GM12878 (cell line): ENCODE results near the gene SCG2. TPM values are rescaled to one million over a fixed set of nuclear protein-coding genes. Genes with fewer than 3 reads are reported as not detected.

ENCODE experiments used
- ATAC-seq: fragments of 200-7000 bp; cut with Tn5 transposase; 3 replicates; pipeline ENCODE4 v1.9.1; 2020; ENCODE audit warnings: mild to moderate bottlenecking, moderate library complexity
- BruUV-seq: library from RNA; stranded (reverse); fragments of 400-500 nt; replicated peaks from 2 replicates; lab custom pipeline; 2021; lab: Mats Ljungman, UMichigan
- CTCF ChIA-PET: fragments of 300-600 bp; sonication (Branson Sonifier 250); formaldehyde crosslinking; extraction: SDS; loops from one replicate; lab custom pipeline; 2021; ENCODE audit warnings: inconsistent platforms; lab: Yijun Ruan, JAX
- POLR2A ChIA-PET: fragments of 350-600 bp; formaldehyde crosslinking; extraction: SDS; loops from one replicate; lab custom pipeline; 2021; ENCODE audit warnings: inconsistent platforms; lab: Charles Lee
- RAD21 ChIA-PET: fragments of 300-600 bp; sonication (Branson Sonifier 250); formaldehyde crosslinking; loops from one replicate; lab custom pipeline; 2023; ENCODE audit warnings: antibody characterized with exemption; ENCODE audit not compliant: unreplicated experiment; lab: Charles Lee
- SMC1A ChIA-PET: fragments of 300-600 bp; sonication (Branson Sonifier 250); formaldehyde crosslinking; loops from one replicate; lab custom pipeline; 2023; ENCODE audit not compliant: unreplicated experiment, uncharacterized antibody; lab: Charles Lee
- DNase-seq: peaks from one replicate; pipeline ENCODE4 v3.0.0-alpha.2; 2011; ENCODE audit warnings: low read depth, low spot score
- FAIRE-seq: peaks from 3 replicates; lab custom pipeline; 2011; peaks lifted over from hg19 to GRCh38; lab: Jason Lieb, UNC
- H2AFZ ChIP-seq: 2 replicates; pipeline ENCODE4 v1.6.0; 2011; ENCODE audit warnings: low read depth, low read length, control low read depth; ENCODE audit not compliant: control insufficient read depth
- H3K27ac ChIP-seq: 2 replicates; pipeline ENCODE4 v1.5.1; 2011; ENCODE audit warnings: control low read depth; ENCODE audit not compliant: control insufficient read depth, insufficient read depth
- H3K27me3 ChIP-seq, 2 experiments: replicated peaks in 1 of 2; 2 replicates each; pipeline versions ENCODE4 v1.6.0 to v1.6.1; 2011; ENCODE audit warnings: low read length in 1 of 2; ENCODE audit not compliant: control insufficient read depth in 2 of 2, insufficient read depth in 2 of 2
- H3K36me3 ChIP-seq, 2 experiments: 2 replicates each; pipeline ENCODE4 v1.5.1; 2011; ENCODE audit warnings: low read length in 1 of 2; ENCODE audit not compliant: control insufficient read depth in 2 of 2, insufficient read depth in 2 of 2
- H3K4me1 ChIP-seq: 2 replicates; pipeline ENCODE4 v1.6.1; 2011; ENCODE audit warnings: mild to moderate bottlenecking, low read length, moderate library complexity, mixed read lengths; ENCODE audit not compliant: control insufficient read depth, insufficient read depth
- H3K4me2 ChIP-seq: 2 replicates; pipeline ENCODE4 v1.6.0; 2011; ENCODE audit warnings: control low read depth; ENCODE audit not compliant: control insufficient read depth, insufficient read depth
- H3K4me3 ChIP-seq: fragments of 200-600 bp; sonication (generic); 2 replicates; pipeline ENCODE4 v1.5.1; 2016
- H3K79me2 ChIP-seq: 2 replicates; pipeline ENCODE4 v1.6.0; 2011; ENCODE audit warnings: low read length; ENCODE audit not compliant: control insufficient read depth, insufficient read depth
- H3K9ac ChIP-seq: 2 replicates; pipeline ENCODE4 v1.8.0; 2011; ENCODE audit warnings: low read length, control low read depth, mixed read lengths; ENCODE audit not compliant: control insufficient read depth, insufficient read depth
- H3K9me3 ChIP-seq: replicated peaks from 3 replicates; pipeline ENCODE4 v1.5.1; 2011; ENCODE audit warnings: mild to moderate bottlenecking, low read length; ENCODE audit not compliant: control insufficient read depth, insufficient read depth
- H4K20me1 ChIP-seq: 2 replicates; pipeline ENCODE4 v1.6.0; 2011; ENCODE audit not compliant: control insufficient read depth, insufficient read depth
- ATF3 ChIP-seq: IDR thresholded peaks from 2 replicates; pipeline ENCODE4 v1.6.1; 2011; ENCODE audit warnings: low read depth, mild to moderate bottlenecking, low read length, moderate library complexity, borderline replicate concordance; ENCODE audit errors: extremely low read depth
- EED ChIP-seq: sonication (generic); IDR thresholded peaks from 2 replicates; pipeline ENCODE4 v1.6.1; 2016; ENCODE audit warnings: antibody characterized with exemption, low read depth
- IKZF1 ChIP-seq: fragments of 450-650 bp; conservative IDR thresholded peaks from 2 replicates; pipeline ENCODE4 v1.6.1; 2017; ENCODE audit warnings: antibody characterized with exemption, mild to moderate bottlenecking
- NFIC ChIP-seq: IDR thresholded peaks from 2 replicates; pipeline ENCODE4 v1.6.1; 2012; ENCODE audit warnings: low read depth, mild to moderate bottlenecking, inconsistent platforms, low read length, moderate library complexity
- PBX3 ChIP-seq: IDR thresholded peaks from 2 replicates; pipeline ENCODE4 v1.6.1; 2011; ENCODE audit warnings: mild to moderate bottlenecking, low read depth, low read length, moderate library complexity; ENCODE audit not compliant: insufficient replicate concordance
- POLR2AphosphoS2 ChIP-seq: IDR thresholded peaks from 2 replicates; pipeline ENCODE4 v1.6.1; 2011; ENCODE audit warnings: low read depth, mild to moderate bottlenecking, low read length, improper control_type of control experiment, moderate library complexity
- POLR2AphosphoS5 ChIP-seq: IDR thresholded peaks from 2 replicates; pipeline ENCODE4 v1.6.1; 2011; ENCODE audit warnings: mild to moderate bottlenecking, low read length, inconsistent platforms
- SRF ChIP-seq, 2 experiments: IDR thresholded peaks; 2 replicates each; pipeline ENCODE4 v1.6.1; 2011; ENCODE audit warnings: low read depth in 2 of 2, low read length in 2 of 2, mild to moderate bottlenecking in 1 of 2, moderate library complexity in 1 of 2
- SUPT20H ChIP-seq: IDR thresholded peaks from 2 replicates; pipeline ENCODE4 v1.6.1; 2011; ENCODE audit warnings: low read depth, mild to moderate bottlenecking, low read length, moderate library complexity, borderline replicate concordance; ENCODE audit not compliant: control insufficient read depth
- ZNF274 ChIP-seq: IDR thresholded peaks from one replicate; pipeline ENCODE4 v1.8.0; 2011; ENCODE audit not compliant: insufficient read length, insufficient read depth
- WGBS: methylation state at CpG from one replicate; pipeline ENCODE4 v1.1.6; 2016; ENCODE audit warnings: low lambda C conversion rate; ENCODE audit not compliant: insufficient replicate concordance, insufficient coverage; ENCODE audit errors: missing lambda C conversion rate; 5-methylcytosine and 5-hydroxymethylcytosine counted together
- in situ Hi-C: fragments of 300-500 bp; cut with MboI; formaldehyde crosslinking; loops from 9 replicates; pipeline ENCODE4 v1.14.3; 2018; ENCODE audit warnings: mixed read lengths
- intact Hi-C: fragments of 100-400 bp; cut with micrococcal nuclease; formaldehyde crosslinking; loops from one replicate; pipeline ENCODE4 v1.14.2; 2022; ENCODE audit not compliant: unreplicated experiment
- polyA plus RNA-seq, 11 experiments: library from polyadenylated mRNA; depleted of rRNA in 4 of 11; unstranded in 6 of 11; stranded (reverse) in 5 of 11; fragments of >200 nt; fragmentation: Nextera tagmentation in 4 of 11; fragmentation: Illumina TruSeq in 1 of 11; extraction: Ambion mirVana in 4 of 11; extraction: Trizol in 1 of 11; gene quantifications; 1 replicate in 1 of 11; 2 replicates in 10 of 11; pipeline versions ENCODE4 v1.2.1 to v1.2.3, GENCODE V29; 2011 to 2016; ENCODE audit warnings: inconsistent platforms in 2 of 11, missing spikeins in 2 of 11, low read depth in 1 of 11
- total RNA-seq, 4 experiments: library from RNA; depleted of rRNA in 3 of 4; stranded (reverse); fragments of >200 nt in 3 of 4; fragmentation: Illumina TruSeq in 1 of 4; extraction: Trizol in 1 of 4; gene quantifications; 2 replicates each; pipeline versions ENCODE4 v1.2.1 to v1.2.3, GENCODE V29; 2013 to 2021
- TF ChIP-seq, protein P1 (sequence below): IDR thresholded peaks from 2 replicates; pipeline ENCODE4 v1.6.1; 2011; ENCODE audit warnings: borderline replicate concordance, low read depth, mild to moderate bottlenecking, moderate library complexity, low read length; ENCODE audit not compliant: insufficient read depth, poor library complexity, severe bottlenecking
- TF ChIP-seq, protein P2 (sequence below): fragments of 450-650 bp; IDR thresholded peaks from 2 replicates; pipeline ENCODE4 v1.6.1; 2016; ENCODE audit warnings: mild to moderate bottlenecking
- TF ChIP-seq, protein P3 (sequence below): fragments of 450-650 bp; IDR thresholded peaks from 2 replicates; pipeline ENCODE4 v1.6.1; 2017; ENCODE audit warnings: mild to moderate bottlenecking, moderate library complexity
- TF ChIP-seq, protein P4 (sequence below): IDR thresholded peaks from 2 replicates; pipeline ENCODE4 v1.6.1; 2012; ENCODE audit warnings: low read depth, low read length, improper control_type of control experiment

SCG2 gene
- total and polyA plus RNA-seq, 10 of the 15 experiments (the other 5 are each of a cell fraction or from before 2014, with no cell fraction given), result 0.05 TPM; not detected in 9

DNA sequence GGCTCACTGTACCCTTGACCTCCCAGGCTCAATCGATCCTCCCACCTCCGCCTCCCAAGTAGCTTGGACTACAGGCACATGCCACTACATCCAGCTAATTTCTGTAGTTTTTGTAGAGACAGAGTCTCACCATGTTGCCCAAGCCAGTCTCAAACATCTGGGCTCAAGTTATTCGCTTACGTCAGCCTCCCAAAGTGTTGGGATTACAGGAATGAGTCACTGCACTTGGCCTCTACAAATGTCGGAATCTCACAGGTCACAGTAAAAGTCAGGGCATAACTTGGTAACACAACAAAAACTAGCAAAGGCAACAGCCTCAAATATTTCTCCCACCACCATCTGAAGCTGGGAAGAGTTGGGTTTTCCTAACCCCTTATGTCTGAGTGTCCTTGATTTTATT is 25.3 kb downstream of the SCG2 start:
- RAD21 ChIA-PET, result no interaction called here
- in situ Hi-C loops, result no loop called here
- no peak for TF ChIP-seq ZNF274
- no peak for TF ChIP-seq SUPT20H
- TF ChIP-seq, protein P1, sequence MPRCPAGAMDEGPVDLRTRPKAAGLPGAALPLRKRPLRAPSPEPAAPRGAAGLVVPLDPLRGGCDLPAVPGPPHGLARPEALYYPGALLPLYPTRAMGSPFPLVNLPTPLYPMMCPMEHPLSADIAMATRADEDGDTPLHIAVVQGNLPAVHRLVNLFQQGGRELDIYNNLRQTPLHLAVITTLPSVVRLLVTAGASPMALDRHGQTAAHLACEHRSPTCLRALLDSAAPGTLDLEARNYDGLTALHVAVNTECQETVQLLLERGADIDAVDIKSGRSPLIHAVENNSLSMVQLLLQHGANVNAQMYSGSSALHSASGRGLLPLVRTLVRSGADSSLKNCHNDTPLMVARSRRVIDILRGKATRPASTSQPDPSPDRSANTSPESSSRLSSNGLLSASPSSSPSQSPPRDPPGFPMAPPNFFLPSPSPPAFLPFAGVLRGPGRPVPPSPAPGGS, result no peak
- no peak for TF ChIP-seq ATF3
- no peak for TF ChIP-seq PBX3
- no peak for TF ChIP-seq POLR2AphosphoS5
- TF ChIP-seq, protein P2, sequence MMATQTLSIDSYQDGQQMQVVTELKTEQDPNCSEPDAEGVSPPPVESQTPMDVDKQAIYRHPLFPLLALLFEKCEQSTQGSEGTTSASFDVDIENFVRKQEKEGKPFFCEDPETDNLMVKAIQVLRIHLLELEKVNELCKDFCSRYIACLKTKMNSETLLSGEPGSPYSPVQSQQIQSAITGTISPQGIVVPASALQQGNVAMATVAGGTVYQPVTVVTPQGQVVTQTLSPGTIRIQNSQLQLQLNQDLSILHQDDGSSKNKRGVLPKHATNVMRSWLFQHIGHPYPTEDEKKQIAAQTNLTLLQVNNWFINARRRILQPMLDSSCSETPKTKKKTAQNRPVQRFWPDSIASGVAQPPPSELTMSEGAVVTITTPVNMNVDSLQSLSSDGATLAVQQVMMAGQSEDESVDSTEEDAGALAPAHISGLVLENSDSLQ, result no peak
- TF ChIP-seq, protein P3, sequence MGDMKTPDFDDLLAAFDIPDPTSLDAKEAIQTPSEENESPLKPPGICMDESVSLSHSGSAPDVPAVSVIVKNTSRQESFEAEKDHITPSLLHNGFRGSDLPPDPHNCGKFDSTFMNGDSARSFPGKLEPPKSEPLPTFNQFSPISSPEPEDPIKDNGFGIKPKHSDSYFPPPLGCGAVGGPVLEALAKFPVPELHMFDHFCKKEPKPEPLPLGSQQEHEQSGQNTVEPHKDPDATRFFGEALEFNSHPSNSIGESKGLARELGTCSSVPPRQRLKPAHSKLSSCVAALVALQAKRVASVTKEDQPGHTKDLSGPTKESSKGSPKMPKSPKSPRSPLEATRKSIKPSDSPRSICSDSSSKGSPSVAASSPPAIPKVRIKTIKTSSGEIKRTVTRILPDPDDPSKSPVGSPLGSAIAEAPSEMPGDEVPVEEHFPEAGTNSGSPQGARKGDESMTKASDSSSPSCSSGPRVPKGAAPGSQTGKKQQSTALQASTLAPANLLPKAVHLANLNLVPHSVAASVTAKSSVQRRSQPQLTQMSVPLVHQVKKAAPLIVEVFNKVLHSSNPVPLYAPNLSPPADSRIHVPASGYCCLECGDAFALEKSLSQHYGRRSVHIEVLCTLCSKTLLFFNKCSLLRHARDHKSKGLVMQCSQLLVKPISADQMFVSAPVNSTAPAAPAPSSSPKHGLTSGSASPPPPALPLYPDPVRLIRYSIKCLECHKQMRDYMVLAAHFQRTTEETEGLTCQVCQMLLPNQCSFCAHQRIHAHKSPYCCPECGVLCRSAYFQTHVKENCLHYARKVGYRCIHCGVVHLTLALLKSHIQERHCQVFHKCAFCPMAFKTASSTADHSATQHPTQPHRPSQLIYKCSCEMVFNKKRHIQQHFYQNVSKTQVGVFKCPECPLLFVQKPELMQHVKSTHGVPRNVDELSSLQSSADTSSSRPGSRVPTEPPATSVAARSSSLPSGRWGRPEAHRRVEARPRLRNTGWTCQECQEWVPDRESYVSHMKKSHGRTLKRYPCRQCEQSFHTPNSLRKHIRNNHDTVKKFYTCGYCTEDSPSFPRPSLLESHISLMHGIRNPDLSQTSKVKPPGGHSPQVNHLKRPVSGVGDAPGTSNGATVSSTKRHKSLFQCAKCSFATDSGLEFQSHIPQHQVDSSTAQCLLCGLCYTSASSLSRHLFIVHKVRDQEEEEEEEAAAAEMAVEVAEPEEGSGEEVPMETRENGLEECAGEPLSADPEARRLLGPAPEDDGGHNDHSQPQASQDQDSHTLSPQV, result no peak
- TF ChIP-seq POLR2AphosphoS2, result no peak
- no peak for TF ChIP-seq SRF (IDR thresholded peaks at IDR 0.05; ENCODE audit: low read depth in 2 of 2, low read length in 2 of 2)
- no peak for TF ChIP-seq NFIC
- no peak for TF ChIP-seq EED
- TF ChIP-seq, protein P4, sequence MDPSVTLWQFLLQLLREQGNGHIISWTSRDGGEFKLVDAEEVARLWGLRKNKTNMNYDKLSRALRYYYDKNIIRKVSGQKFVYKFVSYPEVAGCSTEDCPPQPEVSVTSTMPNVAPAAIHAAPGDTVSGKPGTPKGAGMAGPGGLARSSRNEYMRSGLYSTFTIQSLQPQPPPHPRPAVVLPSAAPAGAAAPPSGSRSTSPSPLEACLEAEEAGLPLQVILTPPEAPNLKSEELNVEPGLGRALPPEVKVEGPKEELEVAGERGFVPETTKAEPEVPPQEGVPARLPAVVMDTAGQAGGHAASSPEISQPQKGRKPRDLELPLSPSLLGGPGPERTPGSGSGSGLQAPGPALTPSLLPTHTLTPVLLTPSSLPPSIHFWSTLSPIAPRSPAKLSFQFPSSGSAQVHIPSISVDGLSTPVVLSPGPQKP, result no peak
- TF ChIP-seq IKZF1, result no peak

More for the DNA sequence above, 25.3 kb downstream of the SCG2 start:
- no peak overlapping the region for H3K4me3 ChIP-seq
- CTCF ChIA-PET, result interaction anchor here (1.1 kb wide), 1 partner anchor 10 kb away, joined by 3 read pairs; no protein-coding TSS in a partner anchor
- POLR2A ChIA-PET, result no interaction called here
- no peak overlapping the region for H3K4me2 ChIP-seq
- no peaks in the 10 kb centered on the region for H3K9me3 ChIP-seq
- ATAC-seq (no peak), DNase-seq (no peak), FAIRE-seq (no peak)
- BruUV-seq, result no TSS peak
- H3K36me3 ChIP-seq, result no peaks in the 10 kb centered on the region
- H3K4me1 ChIP-seq, result no peaks in the 10 kb centered on the region
- H3K27ac ChIP-seq, result no peak overlapping the region
- SMC1A ChIA-PET, result no interaction called here
- no peaks in the 10 kb centered on the region for H3K79me2 ChIP-seq
- no peaks in the 10 kb centered on the region for H4K20me1 ChIP-seq
- H3K9ac ChIP-seq, result no peak overlapping the region
- 53% methylated on average over 5 of the region's 5 CpGs for WGBS
- intact Hi-C loops, result no loop called here
- no peaks in the 10 kb centered on the region; a peak in 1 of 4 replicates for H3K27me3 ChIP-seq
- H2AFZ ChIP-seq, result no peak overlapping the region
